Measurements from ENCODE around the gene ADAMTS17. TPM values are rescaled to one million over a fixed set of nuclear protein-coding genes. Genes with fewer than 3 reads are reported as not detected.

Gene ADAMTS17
- total RNA-seq, 1 experiment from 2014 or later, result 0.32 TPM

GRCh38 chr15:100310513-100311153 is 31.1 kb downstream of the ADAMTS17 start:
- H3K4me1 ChIP-seq (replicated peaks), result no peaks in the 10 kb centered on the region
- no peaks in the 10 kb centered on the region for H3K27me3 ChIP-seq (replicated peaks)
- H3K9me3 ChIP-seq (replicated peaks), result no peaks in the 10 kb centered on the region
- no peak overlapping the region for H3K4me3 ChIP-seq
- DNase-seq (ENCODE audit: low read depth in 1 of 2, low spot score in 2 of 2), result no peak
- H3K36me3 ChIP-seq, result no peaks in the 10 kb centered on the region
- H3K27ac ChIP-seq, result no peak overlapping the region

GRCh38 chr15:100310041-100310405 is 31.8 kb downstream of the ADAMTS17 start:
- Histone ChIP-seq H3K9me3 (replicated peaks) (no peaks in the 10 kb centered on the region), H3K4me1 (replicated peaks) (no peaks in the 10 kb centered on the region), H3K36me3 (no peaks in the 10 kb centered on the region), H3K4me3 (no peak overlapping the region), H3K27ac (no peak overlapping the region), H3K27me3 (replicated peaks) (no peaks in the 10 kb centered on the region)
- no peak for DNase-seq (ENCODE audit: low read depth in 1 of 2, low spot score in 2 of 2)

GRCh38 chr15:100309109-100310040 is 32.4 kb downstream of the ADAMTS17 start:
- Histone ChIP-seq H3K27ac (no peak overlapping the region), H3K36me3 (no peaks in the 10 kb centered on the region), H3K9me3 (replicated peaks) (no peaks in the 10 kb centered on the region), H3K4me1 (replicated peaks) (no peaks in the 10 kb centered on the region), H3K27me3 (replicated peaks) (no peaks in the 10 kb centered on the region), H3K4me3 (no peak overlapping the region)
- no peak for DNase-seq (ENCODE audit: low read depth in 1 of 2, low spot score in 2 of 2)

- Histone ChIP-seq H3K36me3 (no peaks in the 10 kb centered on the region), H3K4me1 (replicated peaks) (no peaks in the 10 kb centered on the region), H3K27me3 (replicated peaks) (no peaks in the 10 kb centered on the region), H3K4me3 (no peak overlapping the region), H3K27ac (no peak overlapping the region), H3K9me3 (replicated peaks) (no peaks in the 10 kb centered on the region)
- DNase-seq (ENCODE audit: low read depth in 1 of 2, low spot score in 2 of 2), result no peak
Observed at GRCh38 chr15:100308608-100309007, 33.2 kb downstream of the ADAMTS17 start.

GRCh38 chr15:100308213-100308600 is 33.6 kb downstream of the ADAMTS17 start:
- H3K9me3 ChIP-seq (replicated peaks), result no peaks in the 10 kb centered on the region
- no peak overlapping the region for H3K4me3 ChIP-seq
- no peaks in the 10 kb centered on the region for H3K4me1 ChIP-seq (replicated peaks)
- H3K27me3 ChIP-seq (replicated peaks), result no peaks in the 10 kb centered on the region
- H3K27ac ChIP-seq, result no peak overlapping the region
- H3K36me3 ChIP-seq, result no peaks in the 10 kb centered on the region
- DNase-seq (ENCODE audit: low read depth in 1 of 2, low spot score in 2 of 2), result no peak

- H3K4me3 ChIP-seq, result no peak overlapping the region
- no peaks in the 10 kb centered on the region for H3K9me3 ChIP-seq (replicated peaks)
- no peak overlapping the region for H3K27ac ChIP-seq
- no peaks in the 10 kb centered on the region for H3K36me3 ChIP-seq
- no peak for DNase-seq (ENCODE audit: low read depth in 1 of 2, low spot score in 2 of 2)
- no peaks in the 10 kb centered on the region for H3K27me3 ChIP-seq (replicated peaks)
- H3K4me1 ChIP-seq (replicated peaks), result no peaks in the 10 kb centered on the region
Observed at GRCh38 chr15:100307241-100308212, 34.2 kb downstream of the ADAMTS17 start.

- H3K4me1 ChIP-seq (replicated peaks), result no peaks in the 10 kb centered on the region
- H3K27me3 ChIP-seq (replicated peaks), result no peaks in the 10 kb centered on the region
- H3K27ac ChIP-seq, result no peak overlapping the region
- DNase-seq (ENCODE audit: low read depth in 1 of 2, low spot score in 2 of 2), result no peak
- no peaks in the 10 kb centered on the region for H3K9me3 ChIP-seq (replicated peaks)
- no peaks in the 10 kb centered on the region for H3K36me3 ChIP-seq
- no peak overlapping the region for H3K4me3 ChIP-seq
Observed at GRCh38 chr15:100306098-100306497, 35.7 kb downstream of the ADAMTS17 start.

GRCh38 chr15:100301910-100302431 is 39.8 kb downstream of the ADAMTS17 start:
- Histone ChIP-seq H3K4me1 (replicated peaks) (no peaks in the 10 kb centered on the region), H3K9me3 (replicated peaks) (no peaks in the 10 kb centered on the region), H3K36me3 (no peaks in the 10 kb centered on the region), H3K27me3 (replicated peaks) (no peaks in the 10 kb centered on the region), H3K4me3 (no peak overlapping the region), H3K27ac (no peak overlapping the region)
- DNase-seq (ENCODE audit: low read depth in 1 of 2, low spot score in 2 of 2), result no peak

- Histone ChIP-seq H3K4me1 (replicated peaks) (no peaks in the 10 kb centered on the region), H3K9me3 (replicated peaks) (no peaks in the 10 kb centered on the region; the same call in 1 of the 2 replicates), H3K27ac (no peak overlapping the region), H3K4me3 (no peak overlapping the region), H3K27me3 (replicated peaks) (no peaks in the 10 kb centered on the region), H3K36me3 (no peaks in the 10 kb centered on the region)
- no peak for DNase-seq (ENCODE audit: low read depth in 1 of 2, low spot score in 2 of 2)
Observed at GRCh38 chr15:100298257-100298656, 43.5 kb downstream of the ADAMTS17 start.

- Histone ChIP-seq H3K4me1 (replicated peaks) (no peaks in the 10 kb centered on the region), H3K27me3 (replicated peaks) (no peaks in the 10 kb centered on the region), H3K4me3 (no peak overlapping the region), H3K9me3 (replicated peaks) (no peaks in the 10 kb centered on the region; the same call in 1 of the 2 replicates), H3K36me3 (no peaks in the 10 kb centered on the region), H3K27ac (no peak overlapping the region)
- no peak for DNase-seq (ENCODE audit: low read depth in 1 of 2, low spot score in 2 of 2)
Observed at GRCh38 chr15:100297812-100298211, 44.0 kb downstream of the ADAMTS17 start.

- no peak for DNase-seq (ENCODE audit: low read depth in 1 of 2, low spot score in 2 of 2)
- Histone ChIP-seq H3K4me3 (no peak overlapping the region), H3K27ac (no peak overlapping the region), H3K4me1 (replicated peaks) (no peaks in the 10 kb centered on the region), H3K36me3 (no peaks in the 10 kb centered on the region), H3K9me3 (replicated peaks) (peaks cover 3% of the 10 kb centered on the region; the same call in 1 of the 2 replicates), H3K27me3 (replicated peaks) (no peaks in the 10 kb centered on the region)
Observed at GRCh38 chr15:100295939-100296565, 45.7 kb downstream of the ADAMTS17 start.

- H3K36me3 ChIP-seq, result no peaks in the 10 kb centered on the region
- no peak overlapping the region for H3K4me3 ChIP-seq
- no peaks in the 10 kb centered on the region for H3K27me3 ChIP-seq (replicated peaks)
- DNase-seq (ENCODE audit: low read depth in 1 of 2, low spot score in 2 of 2), result no peak
- H3K27ac ChIP-seq, result no peak overlapping the region
- H3K4me1 ChIP-seq (replicated peaks), result no peaks in the 10 kb centered on the region
- H3K9me3 ChIP-seq (replicated peaks), result peaks cover 3% of the 10 kb centered on the region; the same call in 1 of the 2 replicates
Observed at GRCh38 chr15:100292010-100292409, 49.8 kb downstream of the ADAMTS17 start.

GRCh38 chr15:100291106-100291505 is 50.7 kb downstream of the ADAMTS17 start:
- H3K4me3 ChIP-seq, result no peak overlapping the region
- H3K36me3 ChIP-seq, result no peaks in the 10 kb centered on the region
- no peak for DNase-seq (ENCODE audit: low read depth in 1 of 2, low spot score in 2 of 2)
- no peaks in the 10 kb centered on the region for H3K27me3 ChIP-seq (replicated peaks)
- no peaks in the 10 kb centered on the region for H3K4me1 ChIP-seq (replicated peaks)
- peaks cover 3% of the 10 kb centered on the region; the same call in 1 of the 2 replicates for H3K9me3 ChIP-seq (replicated peaks)
- no peak overlapping the region for H3K27ac ChIP-seq
